ENCODE measurements around the gene SPATA32.
A peak's percentile ranks its signal among the peaks of the same experiment; 100 is the strongest.

The SPATA32 gene

GRCh38 chr17:45293413-45294211 is 31.7 kb upstream of the SPATA32 start:
- no peak for DNase-seq

GRCh38 chr17:45292696-45293412 is 31.0 kb upstream of the SPATA32 start:
- DNase-seq = no peak

- no peak for DNase-seq
Measured at GRCh38 chr17:45291171-45291805, 29.4 kb upstream of the SPATA32 start.

- no peak for DNase-seq
Measured at GRCh38 chr17:45290269-45290765, 28.4 kb upstream of the SPATA32 start.

GRCh38 chr17:45289301-45290268 is 27.7 kb upstream of the SPATA32 start:
- DNase-seq = no peak

- DNase-seq = no peak
Measured at GRCh38 chr17:45288825-45289224, 26.9 kb upstream of the SPATA32 start.

GRCh38 chr17:45287526-45288500 is 25.9 kb upstream of the SPATA32 start:
- DNase-seq = no peak

GRCh38 chr17:45286286-45286685 is 24.4 kb upstream of the SPATA32 start:
- no peak for DNase-seq

GRCh38 chr17:45284176-45285140 is 22.6 kb upstream of the SPATA32 start:
- no peak for DNase-seq

- no peak for DNase-seq
Measured at GRCh38 chr17:45283711-45284110, 21.8 kb upstream of the SPATA32 start.

- no peak for DNase-seq
Measured at GRCh38 chr17:45282683-45283644, 21.1 kb upstream of the SPATA32 start.

- DNase-seq = no peak
Measured at GRCh38 chr17:45279898-45280297, 18.0 kb upstream of the SPATA32 start.

GRCh38 chr17:45277992-45278391 is 16.1 kb upstream of the SPATA32 start:
- no peak for DNase-seq

- DNase-seq = peak; percentile 72
Measured at GRCh38 chr17:45277216-45277849, 15.4 kb upstream of the SPATA32 start.

- DNase-seq = no peak
Measured at GRCh38 chr17:45276031-45276430, 14.1 kb upstream of the SPATA32 start.

GRCh38 chr17:45274033-45274432 is 12.1 kb upstream of the SPATA32 start:
- DNase-seq = no peak

- no peak for DNase-seq
Measured at GRCh38 chr17:45273551-45273957, 11.7 kb upstream of the SPATA32 start.

- DNase-seq = no peak
Measured at GRCh38 chr17:45271603-45272002, 9.7 kb upstream of the SPATA32 start.
